GM12801 (cell line): Measurements from ENCODE around the gene TES.

Experiments used
- CTCF ChIP-seq: IDR thresholded peaks from one replicate; pipeline ENCODE4 v1.5.1; 2011; ENCODE audit warnings: control low read depth; ENCODE audit not compliant: insufficient read length; ENCODE audit errors: extremely low read depth

Gene TES

GRCh38 chr7:116236020-116236630, 25.8 kb downstream of the TES start:
- no peak for TF ChIP-seq CTCF

GRCh38 chr7:116239020-116239419, 28.7 kb downstream of the TES start:
- no peak for TF ChIP-seq CTCF

DNA sequence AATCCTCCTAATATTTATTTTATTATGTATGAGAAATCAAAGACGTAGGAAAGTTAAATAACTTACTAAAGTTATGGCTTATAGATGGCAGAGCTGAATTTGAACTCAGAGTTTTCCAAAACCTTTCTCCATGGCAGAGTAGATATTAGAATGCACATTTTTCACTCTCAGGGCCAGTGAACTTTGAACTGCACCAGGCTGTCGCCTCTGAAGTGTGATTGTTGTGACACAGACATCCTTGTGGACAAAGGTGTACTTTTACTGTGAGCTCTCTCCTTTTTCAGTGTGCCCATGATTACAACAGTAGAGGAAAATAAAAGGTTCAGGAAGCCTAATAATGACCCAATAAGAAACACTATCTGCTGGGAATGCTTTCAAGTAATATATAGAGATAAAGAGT, 29.1 kb downstream of the TES start:
- TF ChIP-seq CTCF, result no peak

DNA sequence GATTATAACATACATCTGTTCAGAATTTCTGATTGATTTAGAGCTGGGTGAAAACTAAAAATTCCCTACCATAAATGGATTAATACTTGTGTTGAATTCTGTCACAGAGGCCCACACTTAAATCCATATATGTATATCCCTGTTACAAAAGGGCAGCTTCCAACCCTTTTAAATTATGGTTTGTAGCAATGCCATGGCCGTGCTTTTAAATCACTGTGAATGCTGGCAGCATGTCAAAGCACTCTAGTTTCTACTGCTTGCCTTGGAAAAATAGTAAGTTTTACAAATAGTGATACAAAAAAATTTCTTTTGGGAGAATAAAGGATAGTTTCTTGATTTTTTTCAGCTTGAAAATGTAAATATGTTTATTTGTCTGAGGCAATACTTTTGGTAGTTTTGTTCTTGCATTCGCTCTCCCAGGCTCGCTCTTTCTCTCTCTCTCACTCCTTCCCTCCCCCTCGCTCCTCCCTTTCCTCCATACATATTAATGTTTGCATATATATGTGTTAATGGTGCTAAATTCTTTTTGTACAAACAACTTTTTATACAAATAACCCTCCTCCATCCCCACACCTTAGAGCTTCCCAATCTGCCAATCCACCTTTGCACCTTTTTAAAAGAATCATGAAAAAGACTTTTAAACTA, 29.8 kb downstream of the TES start:
- no peak for TF ChIP-seq CTCF

DNA sequence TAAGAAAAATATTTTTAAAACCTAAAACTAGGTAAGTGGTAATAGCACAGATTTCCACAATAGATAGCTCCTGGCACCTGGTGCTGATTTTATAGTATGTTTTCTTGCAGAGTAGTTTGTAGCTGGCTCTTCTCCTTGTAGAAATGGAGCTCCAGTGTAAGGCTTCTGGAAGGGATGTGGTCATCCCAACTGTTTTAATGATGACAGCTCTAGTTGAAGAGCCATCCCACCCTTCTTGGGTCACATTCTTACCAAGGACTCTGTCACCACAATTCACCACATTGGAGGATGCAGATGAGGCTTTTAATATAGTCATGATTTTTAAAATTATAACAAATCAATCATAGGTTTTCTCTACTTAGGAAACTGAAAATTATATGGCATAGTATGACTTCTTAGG, 31.0 kb downstream of the TES start:
- TF ChIP-seq CTCF, result no peak

GRCh38 chr7:116242178-116242577, 31.8 kb downstream of the TES start:
- no peak for TF ChIP-seq CTCF

- TF ChIP-seq CTCF, result no peak
Measured at GRCh38 chr7:116242759-116243158, 32.4 kb downstream of the TES start.
